Measurements from ENCODE around the gene CCKAR.

Gene CCKAR

GRCh38 chr4:26489101-26489985, 941 bp downstream of the CCKAR start:
- DNase-seq (ENCODE audit: low read depth in 1 of 2, low spot score in 1 of 2) = no peak
- Histone ChIP-seq H3K4me3 (replicated peaks; ENCODE audit: insufficient read depth, low read length) (no peak overlapping the region), H3K27ac (replicated peaks) (no peak overlapping the region), H3K27me3 (ENCODE audit: insufficient read depth, poor library complexity, severe bottlenecking) (no peaks in the 10 kb centered on the region)
- TF ChIP-seq SPI1 (IDR thresholded peaks at IDR 0.05; ENCODE audit: borderline replicate concordance, low read depth) = no peak
- no peak for TF ChIP-seq REST (IDR thresholded peaks at IDR 0.05; ENCODE audit: insufficient replicate concordance, low read depth)
- no peak for TF ChIP-seq GABPA (IDR thresholded peaks at IDR 0.05; ENCODE audit: low read depth)
- no peak for TF ChIP-seq POLR2AphosphoS5 (IDR thresholded peaks at IDR 0.05; ENCODE audit: low read depth)
- no peak for TF ChIP-seq CTCF (IDR thresholded peaks at IDR 0.05; ENCODE audit: insufficient read depth, low read length)

- TF ChIP-seq SPI1 (IDR thresholded peaks at IDR 0.05; ENCODE audit: borderline replicate concordance, low read depth) = no peak
- TF ChIP-seq GABPA (IDR thresholded peaks at IDR 0.05; ENCODE audit: low read depth) = no peak
- no peak for TF ChIP-seq CTCF (IDR thresholded peaks at IDR 0.05; ENCODE audit: insufficient read depth, low read length)
- no peak for TF ChIP-seq REST (IDR thresholded peaks at IDR 0.05; ENCODE audit: insufficient replicate concordance, low read depth)
- no peak for TF ChIP-seq POLR2AphosphoS5 (IDR thresholded peaks at IDR 0.05; ENCODE audit: low read depth)
- H3K27me3 ChIP-seq (ENCODE audit: insufficient read depth, poor library complexity, severe bottlenecking) = peaks cover 2% of the 10 kb centered on the region
- DNase-seq (ENCODE audit: low read depth in 1 of 2, low spot score in 1 of 2) = no peak
- no peak overlapping the region for H3K4me3 ChIP-seq (replicated peaks; ENCODE audit: insufficient read depth, low read length)
- H3K27ac ChIP-seq (replicated peaks) = no peak overlapping the region
Observed at GRCh38 chr4:26485684-26486083, 4.6 kb downstream of the CCKAR start.

GRCh38 chr4:26484516-26484915, 5.8 kb downstream of the CCKAR start:
- Histone ChIP-seq H3K4me3 (replicated peaks; ENCODE audit: insufficient read depth, low read length) (no peak overlapping the region), H3K27ac (replicated peaks) (no peak overlapping the region), H3K27me3 (ENCODE audit: insufficient read depth, poor library complexity, severe bottlenecking) (peaks cover 2% of the 10 kb centered on the region)
- TF ChIP-seq SPI1 (IDR thresholded peaks at IDR 0.05; ENCODE audit: borderline replicate concordance, low read depth) = no peak
- TF ChIP-seq REST (IDR thresholded peaks at IDR 0.05; ENCODE audit: insufficient replicate concordance, low read depth) = no peak
- TF ChIP-seq GABPA (IDR thresholded peaks at IDR 0.05; ENCODE audit: low read depth) = no peak
- TF ChIP-seq POLR2AphosphoS5 (IDR thresholded peaks at IDR 0.05; ENCODE audit: low read depth) = no peak
- DNase-seq (ENCODE audit: low read depth in 1 of 2, low spot score in 1 of 2) = no peak

Data from HL-60 (cell line).